HUES6 (cell line): ENCODE results near the gene HLCS.
A peak's percentile ranks its signal among the peaks of the same experiment; 100 is the strongest.
"Not testable (repeated sequence)": the region's sequence is repeated elsewhere in the genome, so short reads cannot be mapped to it uniquely, and the experiment has no call there.

Experiments
- H3K27ac ChIP-seq: 2 replicates; pipeline ENCODE4 v1.7.0; 2013; ENCODE audit warnings: low read depth, mild to moderate bottlenecking, low read length, inconsistent platforms
- H3K27me3 ChIP-seq: 2 replicates; pipeline ENCODE4 v1.6.1; 2013; ENCODE audit warnings: low read length; ENCODE audit not compliant: control insufficient read depth, insufficient read depth
- H3K36me3 ChIP-seq: 2 replicates; pipeline ENCODE4 v1.6.1; 2013; ENCODE audit warnings: low read length; ENCODE audit not compliant: control insufficient read depth, insufficient read depth
- H3K4me1 ChIP-seq: 2 replicates; pipeline ENCODE4 v1.6.1; 2013; ENCODE audit warnings: low read length; ENCODE audit not compliant: control insufficient read depth, insufficient read depth
- H3K4me3 ChIP-seq: 2 replicates; pipeline ENCODE4 v1.5.1; 2013; ENCODE audit warnings: low read depth, low read length
- H3K9ac ChIP-seq: one replicate; pipeline ENCODE4 v1.6.1; 2013; ENCODE audit warnings: mild to moderate bottlenecking, low read length
- H3K9me3 ChIP-seq: 2 replicates; pipeline ENCODE4 v1.6.1; 2013; ENCODE audit warnings: low read depth, low read length; ENCODE audit not compliant: control insufficient read depth, insufficient read depth

The HLCS gene

GRCh38 chr21:36966066-36966820, at the start of gene HLCS:
HLCS (minus strand) TSS chr21:36966669; CDS start chr21:36966638, 31 bp downstream.
- Histone ChIP-seq H3K9ac (peak within 1 kb of the TSS; percentile 82), H3K4me3 (peak within 1 kb of the TSS; percentile 88), H3K36me3 (no peaks in the 10 kb centered on the region), H3K9me3 (no peaks in the 10 kb centered on the region), H3K27me3 (no peaks in the 10 kb centered on the region), H3K4me1 (peaks cover 13% of the 10 kb centered on the region; the same call in 1 of the 2 replicates), H3K27ac (peak within 1 kb of the TSS; percentile 70; the same call in 1 of the 2 replicates)

- no peaks in the 10 kb centered on the region for H3K36me3 ChIP-seq
- H3K27ac ChIP-seq, result no peak overlapping the region
- no peak overlapping the region for H3K9ac ChIP-seq
- H3K4me1 ChIP-seq, result peaks cover 4% of the 10 kb centered on the region; the same call in 1 of the 2 replicates
- peaks cover 39% of the 10 kb centered on the region for H3K27me3 ChIP-seq
- H3K4me3 ChIP-seq, result peak overlapping the region; percentile 49
- no peaks in the 10 kb centered on the region for H3K9me3 ChIP-seq
Measured at GRCh38 chr21:37009740-37010341, 43.4 kb upstream of the HLCS start.

GRCh38 chr21:37008724-37009123, 42.3 kb upstream of the HLCS start:
- Histone ChIP-seq H3K9me3 (no peaks in the 10 kb centered on the region), H3K27ac (no peak overlapping the region), H3K4me3 (no peak overlapping the region), H3K27me3 (peaks cover 45% of the 10 kb centered on the region), H3K9ac (no peak overlapping the region), H3K4me1 (peaks cover 4% of the 10 kb centered on the region; the same call in 1 of the 2 replicates), H3K36me3 (no peaks in the 10 kb centered on the region)

GRCh38 chr21:37006486-37007291, 40.2 kb upstream of the HLCS start, which contains the start of gene RIPPLY3:
RIPPLY3 (plus strand) TSS chr21:37006702; CDS start chr21:37006773, 71 bp downstream.
- H3K27ac ChIP-seq, result no peak within 1 kb of the TSS
- peak within 1 kb of the TSS; percentile 27 for H3K9ac ChIP-seq
- peaks cover 47% of the 10 kb centered on the region for H3K27me3 ChIP-seq
- peaks cover 4% of the 10 kb centered on the region; the same call in 1 of the 2 replicates for H3K4me1 ChIP-seq
- no peaks in the 10 kb centered on the region for H3K9me3 ChIP-seq
- no peaks in the 10 kb centered on the region for H3K36me3 ChIP-seq
- H3K4me3 ChIP-seq, result peak within 1 kb of the TSS; percentile 70

- no peaks in the 10 kb centered on the region for H3K9me3 ChIP-seq
- peaks cover 4% of the 10 kb centered on the region; the same call in 1 of the 2 replicates for H3K4me1 ChIP-seq
- peak overlapping the region; percentile 70 for H3K4me3 ChIP-seq
- no peaks in the 10 kb centered on the region for H3K36me3 ChIP-seq
- peaks cover 47% of the 10 kb centered on the region for H3K27me3 ChIP-seq
- no peak overlapping the region for H3K27ac ChIP-seq
- H3K9ac ChIP-seq, result peak overlapping the region; percentile 27
Measured at GRCh38 chr21:37005548-37006485, 39.3 kb upstream of the HLCS start.

- H3K4me3 ChIP-seq, H3K9me3 ChIP-seq, H3K27ac ChIP-seq, H3K9ac ChIP-seq, H3K36me3 ChIP-seq, H3K4me1 ChIP-seq: not testable (repeated sequence)
- peaks cover 40% of the 10 kb centered on the region for H3K27me3 ChIP-seq
Measured at GRCh38 chr21:37003917-37004316, 37.4 kb upstream of the HLCS start.

- not testable (repeated sequence) for H3K4me1 ChIP-seq, H3K27ac ChIP-seq, H3K4me3 ChIP-seq, H3K9me3 ChIP-seq, H3K36me3 ChIP-seq, H3K9ac ChIP-seq
- H3K27me3 ChIP-seq, result peaks cover 36% of the 10 kb centered on the region
Measured at GRCh38 chr21:37002851-37003250, 36.4 kb upstream of the HLCS start.

- H3K36me3 ChIP-seq, result no peaks in the 10 kb centered on the region
- H3K27me3 ChIP-seq, result peaks cover 24% of the 10 kb centered on the region
- H3K27ac ChIP-seq, result no peak overlapping the region
- no peak overlapping the region for H3K4me3 ChIP-seq
- H3K9ac ChIP-seq, result no peak overlapping the region
- H3K9me3 ChIP-seq, result no peaks in the 10 kb centered on the region
- H3K4me1 ChIP-seq, result no peaks in the 10 kb centered on the region
Measured at GRCh38 chr21:37001441-37001840, 35.0 kb upstream of the HLCS start.

- no peaks in the 10 kb centered on the region for H3K4me1 ChIP-seq
- H3K9me3 ChIP-seq, result no peaks in the 10 kb centered on the region
- no peak overlapping the region for H3K4me3 ChIP-seq
- H3K27me3 ChIP-seq, result peaks cover 13% of the 10 kb centered on the region
- H3K9ac ChIP-seq, result no peak overlapping the region
- no peaks in the 10 kb centered on the region for H3K36me3 ChIP-seq
- H3K27ac ChIP-seq, result no peak overlapping the region
Measured at GRCh38 chr21:37000381-37000780, 33.9 kb upstream of the HLCS start.
